Nephron progenitor cell (in vitro differentiated cells): ENCODE measurements around the gene CDC42BPB.

Experiments
- DNase-seq: peaks from one replicate; pipeline ENCODE4 v3.0.0; 2021
- H3K27ac Mint-ChIP-seq: 2 replicates; pipeline ENCODE4 v1.8.0; 2021; ENCODE audit warnings: mild to moderate bottlenecking, moderate library complexity, mixed read lengths
- H3K27me3 Mint-ChIP-seq: 2 replicates; pipeline ENCODE4 v1.8.0; 2021; ENCODE audit warnings: mild to moderate bottlenecking, low read depth, mixed read lengths; ENCODE audit not compliant: poor library complexity
- H3K36me3 Mint-ChIP-seq: 2 replicates; pipeline ENCODE4 v1.8.0; 2021; ENCODE audit warnings: low read depth, mixed read lengths
- H3K4me1 Mint-ChIP-seq: 2 replicates; pipeline ENCODE4 v1.8.0; 2021; ENCODE audit warnings: mixed read lengths
- H3K4me3 Mint-ChIP-seq: 2 replicates; pipeline ENCODE4 v1.8.0; 2021; ENCODE audit warnings: mild to moderate bottlenecking, moderate library complexity, mixed read lengths
- H3K9me3 Mint-ChIP-seq: 2 replicates; pipeline ENCODE4 v1.8.0; 2021; ENCODE audit warnings: mild to moderate bottlenecking, moderate library complexity, mixed read lengths
- TF ChIP-seq, protein P1 (sequence below): fragments of 200-600 bp; sonication (generic); IDR thresholded peaks from 2 replicates; pipeline ENCODE4 v1.5.0; 2021; ENCODE audit warnings: antibody characterized with exemption

The CDC42BPB gene

DNA sequence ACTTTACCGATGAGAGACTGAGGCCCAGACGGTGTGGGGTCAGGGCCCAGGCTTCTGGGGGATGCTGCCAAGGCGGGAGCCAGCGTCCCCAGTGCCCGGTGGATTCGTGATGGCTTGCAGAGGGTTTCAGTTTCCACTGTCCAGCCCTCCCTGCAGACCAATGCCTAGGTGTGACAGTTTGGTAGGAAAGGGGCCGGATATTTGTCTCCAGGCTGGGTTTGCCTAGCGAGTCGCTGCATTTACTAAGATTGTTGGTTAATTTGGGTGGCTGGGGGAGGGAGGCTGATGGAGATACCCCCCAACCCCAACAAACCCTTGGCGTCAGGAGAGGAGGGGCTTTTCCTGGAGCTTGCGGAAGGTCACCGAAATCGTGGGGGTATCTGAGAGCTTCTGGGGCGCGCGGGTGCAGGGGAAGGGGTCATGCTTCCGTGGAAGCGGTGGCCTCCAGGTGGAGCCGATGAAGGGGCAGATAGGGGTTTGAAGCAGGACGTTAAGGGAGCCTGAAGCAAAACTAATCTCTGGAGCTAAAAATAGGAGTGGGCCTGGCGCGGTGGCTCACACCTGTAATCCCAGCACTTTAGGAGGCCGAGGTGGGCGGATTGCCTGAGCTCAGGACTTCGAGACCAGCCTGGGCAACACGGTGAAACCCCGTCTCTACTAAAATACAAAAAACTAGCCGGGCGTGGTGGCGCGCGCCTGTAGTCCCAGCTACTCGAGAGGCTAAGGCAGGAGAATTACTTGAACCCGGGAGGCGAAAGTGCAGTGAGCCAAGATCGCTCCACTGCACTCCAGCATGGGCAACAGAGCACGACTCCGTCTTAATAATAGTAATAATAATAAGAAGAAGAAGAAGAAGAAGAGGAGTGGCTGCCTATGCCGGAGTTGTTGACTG lies 1.1 kb upstream of the CDC42BPB start:
- no peaks in the 10 kb centered on the region for H3K9me3 Mint-ChIP-seq
- peaks cover 5% of the 10 kb centered on the region for H3K36me3 Mint-ChIP-seq
- TF ChIP-seq, protein P1, sequence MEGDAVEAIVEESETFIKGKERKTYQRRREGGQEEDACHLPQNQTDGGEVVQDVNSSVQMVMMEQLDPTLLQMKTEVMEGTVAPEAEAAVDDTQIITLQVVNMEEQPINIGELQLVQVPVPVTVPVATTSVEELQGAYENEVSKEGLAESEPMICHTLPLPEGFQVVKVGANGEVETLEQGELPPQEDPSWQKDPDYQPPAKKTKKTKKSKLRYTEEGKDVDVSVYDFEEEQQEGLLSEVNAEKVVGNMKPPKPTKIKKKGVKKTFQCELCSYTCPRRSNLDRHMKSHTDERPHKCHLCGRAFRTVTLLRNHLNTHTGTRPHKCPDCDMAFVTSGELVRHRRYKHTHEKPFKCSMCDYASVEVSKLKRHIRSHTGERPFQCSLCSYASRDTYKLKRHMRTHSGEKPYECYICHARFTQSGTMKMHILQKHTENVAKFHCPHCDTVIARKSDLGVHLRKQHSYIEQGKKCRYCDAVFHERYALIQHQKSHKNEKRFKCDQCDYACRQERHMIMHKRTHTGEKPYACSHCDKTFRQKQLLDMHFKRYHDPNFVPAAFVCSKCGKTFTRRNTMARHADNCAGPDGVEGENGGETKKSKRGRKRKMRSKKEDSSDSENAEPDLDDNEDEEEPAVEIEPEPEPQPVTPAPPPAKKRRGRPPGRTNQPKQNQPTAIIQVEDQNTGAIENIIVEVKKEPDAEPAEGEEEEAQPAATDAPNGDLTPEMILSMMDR: no peak
- no peaks in the 10 kb centered on the region for H3K27me3 Mint-ChIP-seq
- H3K4me1 Mint-ChIP-seq: peaks cover 42% of the 10 kb centered on the region
- peak; percentile 50 for DNase-seq
- H3K27ac Mint-ChIP-seq: no peak overlapping the region
- H3K4me3 Mint-ChIP-seq: peak overlapping the region; percentile 91

DNA sequence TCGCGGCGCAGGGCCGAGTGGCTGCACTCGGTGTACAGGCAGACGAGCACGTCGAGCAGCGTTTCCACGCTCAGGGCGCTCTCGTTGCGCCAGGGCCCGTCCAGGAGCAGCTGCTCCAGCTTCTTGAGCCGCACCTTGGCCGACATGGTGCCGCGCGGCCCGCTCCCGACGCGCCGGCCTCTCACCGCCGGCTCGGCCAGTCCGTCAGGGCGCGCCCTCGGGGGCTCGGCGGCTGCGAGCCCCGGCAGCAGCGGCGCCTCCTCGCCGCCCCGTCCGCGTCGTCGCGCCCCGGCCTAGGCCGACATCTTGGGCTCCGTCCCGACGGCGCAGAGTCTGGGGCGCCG lies 349 bp downstream of the CDC42BPB start:
- Mint-ChIP-seq H3K4me3 (peak overlapping the region; percentile 93), H3K4me1 (peaks cover 42% of the 10 kb centered on the region), H3K27ac (no peak overlapping the region), H3K9me3 (no peaks in the 10 kb centered on the region), H3K36me3 (peaks cover 5% of the 10 kb centered on the region), H3K27me3 (no peaks in the 10 kb centered on the region)
- TF ChIP-seq, protein P1: no peak
- DNase-seq: no peak

DNA sequence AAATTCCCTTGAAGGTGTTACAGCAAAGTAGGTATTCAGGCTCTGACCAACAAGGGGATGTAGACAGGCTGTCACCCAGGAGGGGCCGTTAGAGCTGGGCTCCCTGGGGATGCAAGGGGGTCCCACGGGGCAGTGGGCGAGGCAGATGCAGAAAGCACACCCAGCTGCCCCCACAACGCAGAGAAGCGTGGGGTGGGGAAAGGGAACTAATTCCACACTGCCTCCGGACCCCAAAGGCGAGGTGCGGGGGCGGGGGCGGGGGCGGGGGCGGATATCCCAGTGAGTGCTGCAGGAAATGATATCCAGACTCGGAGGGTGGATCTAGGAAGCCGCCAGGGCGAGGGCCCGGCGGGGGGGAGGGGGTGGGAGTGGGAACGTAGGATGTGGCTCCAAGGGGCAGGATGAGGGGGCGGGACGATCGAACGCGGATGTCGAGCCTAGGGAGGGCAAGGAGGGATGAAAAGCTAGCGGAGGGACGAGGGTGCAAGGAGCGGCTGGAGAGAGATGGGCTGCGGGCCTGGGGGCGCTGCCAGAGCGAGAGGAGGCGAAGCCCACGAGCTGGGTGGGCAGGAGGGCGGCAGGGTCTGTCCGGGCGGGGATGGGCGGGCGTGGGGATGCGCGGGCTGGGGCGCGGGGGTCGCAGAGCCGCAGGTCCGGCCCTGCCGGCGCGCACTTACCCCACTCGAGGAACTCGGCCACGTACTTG lies 874 bp downstream of the CDC42BPB start:
- peak; percentile 77 for DNase-seq
- TF ChIP-seq, protein P1: no peak
- H3K9me3 Mint-ChIP-seq: no peaks in the 10 kb centered on the region
- peak overlapping the region; percentile 93 for H3K4me3 Mint-ChIP-seq
- H3K27me3 Mint-ChIP-seq: no peaks in the 10 kb centered on the region
- H3K27ac Mint-ChIP-seq: peak overlapping the region; percentile 95
- H3K36me3 Mint-ChIP-seq: peaks cover 5% of the 10 kb centered on the region
- peaks cover 42% of the 10 kb centered on the region for H3K4me1 Mint-ChIP-seq

DNA sequence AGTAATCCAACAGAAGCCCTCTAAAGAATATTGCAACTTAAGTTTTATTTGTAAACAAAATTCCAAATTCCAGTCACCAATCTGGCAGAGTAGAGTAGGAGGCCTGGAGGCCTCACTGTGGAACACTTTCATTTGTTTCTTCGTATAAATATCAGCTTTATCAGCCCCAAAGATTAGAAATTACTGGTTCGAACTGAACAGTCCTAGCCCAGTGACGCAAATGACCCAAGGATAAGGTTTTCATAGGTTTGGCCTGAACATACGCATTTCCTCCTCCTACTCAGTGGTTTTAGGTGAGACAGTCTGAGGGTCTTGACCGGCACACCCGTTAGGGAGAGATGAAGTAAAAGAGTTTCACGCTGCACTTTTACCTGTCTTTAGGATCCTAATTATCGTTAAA lies 1.7 kb downstream of the CDC42BPB start:
- peaks cover 42% of the 10 kb centered on the region for H3K4me1 Mint-ChIP-seq
- peak overlapping the region; percentile 24 for H3K27ac Mint-ChIP-seq
- TF ChIP-seq, protein P1: no peak
- H3K27me3 Mint-ChIP-seq: no peaks in the 10 kb centered on the region
- DNase-seq: no peak
- no peaks in the 10 kb centered on the region for H3K9me3 Mint-ChIP-seq
- peaks cover 5% of the 10 kb centered on the region for H3K36me3 Mint-ChIP-seq
- H3K4me3 Mint-ChIP-seq: peak overlapping the region; percentile 93

DNA sequence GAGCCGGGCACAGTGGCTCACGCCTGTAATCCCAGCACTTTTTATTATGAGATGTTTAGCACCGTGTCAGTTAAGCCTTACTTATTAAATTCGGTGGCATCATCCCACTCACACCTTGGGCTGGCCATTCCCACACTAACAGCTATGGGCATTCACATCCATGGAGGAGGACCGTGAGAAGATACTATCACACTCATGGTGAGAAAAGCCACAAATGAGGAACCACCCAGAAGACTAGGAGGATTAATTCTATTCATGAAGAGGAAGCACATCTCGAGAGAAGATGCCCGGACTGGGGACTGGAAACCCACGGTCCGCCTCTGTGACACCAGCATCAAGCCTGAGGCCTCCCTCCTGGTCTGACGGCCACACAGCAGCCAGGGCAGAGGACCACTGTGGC lies 4.9 kb downstream of the CDC42BPB start:
- H3K27me3 Mint-ChIP-seq: no peaks in the 10 kb centered on the region

More for the DNA sequence above, 4.9 kb downstream of the CDC42BPB start:
- TF ChIP-seq, protein P1: no peak
- no peak for DNase-seq
- Mint-ChIP-seq H3K36me3 (peaks cover 13% of the 10 kb centered on the region), H3K4me1 (peaks cover 30% of the 10 kb centered on the region), H3K4me3 (no peak overlapping the region), H3K9me3 (no peaks in the 10 kb centered on the region), H3K27ac (no peak overlapping the region)
